Measurements from ENCODE around the gene CHRNA7.
"Not testable (repeated sequence)": the region's sequence is repeated elsewhere in the genome, so short reads cannot be mapped to it uniquely, and the experiment has no call there.

DNA sequence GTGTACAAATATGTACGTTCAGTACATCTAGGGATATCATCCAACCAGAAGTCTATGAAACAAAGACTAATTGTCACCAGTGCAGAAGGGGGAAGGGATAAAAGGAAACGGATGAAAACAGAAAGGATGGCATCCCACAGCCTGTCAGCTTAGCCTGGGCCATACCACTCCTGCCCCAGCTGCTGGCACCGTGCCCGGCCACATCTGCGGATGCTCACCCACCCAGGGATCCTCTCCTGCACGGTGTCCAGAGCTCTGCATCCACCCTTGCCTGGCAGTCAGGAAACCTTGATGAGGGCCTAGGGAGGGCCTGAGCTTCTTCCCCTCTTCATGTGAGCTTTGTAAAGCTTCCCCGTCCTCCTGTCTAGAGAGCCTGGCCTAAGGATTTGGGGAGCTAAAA, 133.8 kb downstream of the CHRNA7 start:
- TF ChIP-seq, protein P1, sequence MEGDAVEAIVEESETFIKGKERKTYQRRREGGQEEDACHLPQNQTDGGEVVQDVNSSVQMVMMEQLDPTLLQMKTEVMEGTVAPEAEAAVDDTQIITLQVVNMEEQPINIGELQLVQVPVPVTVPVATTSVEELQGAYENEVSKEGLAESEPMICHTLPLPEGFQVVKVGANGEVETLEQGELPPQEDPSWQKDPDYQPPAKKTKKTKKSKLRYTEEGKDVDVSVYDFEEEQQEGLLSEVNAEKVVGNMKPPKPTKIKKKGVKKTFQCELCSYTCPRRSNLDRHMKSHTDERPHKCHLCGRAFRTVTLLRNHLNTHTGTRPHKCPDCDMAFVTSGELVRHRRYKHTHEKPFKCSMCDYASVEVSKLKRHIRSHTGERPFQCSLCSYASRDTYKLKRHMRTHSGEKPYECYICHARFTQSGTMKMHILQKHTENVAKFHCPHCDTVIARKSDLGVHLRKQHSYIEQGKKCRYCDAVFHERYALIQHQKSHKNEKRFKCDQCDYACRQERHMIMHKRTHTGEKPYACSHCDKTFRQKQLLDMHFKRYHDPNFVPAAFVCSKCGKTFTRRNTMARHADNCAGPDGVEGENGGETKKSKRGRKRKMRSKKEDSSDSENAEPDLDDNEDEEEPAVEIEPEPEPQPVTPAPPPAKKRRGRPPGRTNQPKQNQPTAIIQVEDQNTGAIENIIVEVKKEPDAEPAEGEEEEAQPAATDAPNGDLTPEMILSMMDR (IDR thresholded peaks at IDR 0.05; ENCODE audit: control extremely low read depth in 1 of 3, insufficient read depth in 1 of 3, low read depth in 1 of 3, low read length in 3 of 3) = not testable (repeated sequence)
- TF ChIP-seq POLR2A (IDR thresholded peaks at IDR 0.05; ENCODE audit: control extremely low read depth in 1 of 2, low read depth in 2 of 2, low read length in 2 of 2); EGR1 (IDR thresholded peaks at IDR 0.05; ENCODE audit: borderline replicate concordance, low read depth, low read length); SAP30 (IDR thresholded peaks at IDR 0.05; ENCODE audit: insufficient read depth, insufficient replicate concordance, low read length); POLR2AphosphoS5 (IDR thresholded peaks at IDR 0.05; ENCODE audit: low read depth, low read length): not testable (repeated sequence)
- TF ChIP-seq, protein P2, sequence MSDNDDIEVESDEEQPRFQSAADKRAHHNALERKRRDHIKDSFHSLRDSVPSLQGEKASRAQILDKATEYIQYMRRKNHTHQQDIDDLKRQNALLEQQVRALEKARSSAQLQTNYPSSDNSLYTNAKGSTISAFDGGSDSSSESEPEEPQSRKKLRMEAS (IDR thresholded peaks at IDR 0.05) = not testable (repeated sequence)
- TF ChIP-seq, protein P3, sequence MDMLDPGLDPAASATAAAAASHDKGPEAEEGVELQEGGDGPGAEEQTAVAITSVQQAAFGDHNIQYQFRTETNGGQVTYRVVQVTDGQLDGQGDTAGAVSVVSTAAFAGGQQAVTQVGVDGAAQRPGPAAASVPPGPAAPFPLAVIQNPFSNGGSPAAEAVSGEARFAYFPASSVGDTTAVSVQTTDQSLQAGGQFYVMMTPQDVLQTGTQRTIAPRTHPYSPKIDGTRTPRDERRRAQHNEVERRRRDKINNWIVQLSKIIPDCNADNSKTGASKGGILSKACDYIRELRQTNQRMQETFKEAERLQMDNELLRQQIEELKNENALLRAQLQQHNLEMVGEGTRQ (IDR thresholded peaks at IDR 0.05; ENCODE audit: low read length) = not testable (repeated sequence)

Data from H1 (cell line).